HL-60 (cell line): ENCODE results near the gene MTHFSD.

Source experiments
- DNase-seq, 2 experiments: peaks; one replicate each; pipeline ENCODE4 v3.0.0-alpha.2; 2010 to 2020; ENCODE audit warnings: low read depth in 1 of 2, low spot score in 1 of 2
- H3K27ac ChIP-seq: fragments of 250-450 bp; sonication (Bioruptor Pico); replicated peaks from 2 replicates; pipeline ENCODE4 v1.5.1; 2020; ENCODE audit warnings: mild to moderate bottlenecking, moderate library complexity
- H3K27me3 ChIP-seq: fragments of 250-450 bp; sonication (Bioruptor Pico); 2 replicates; pipeline ENCODE4 v1.5.1; 2021; ENCODE audit warnings: mild to moderate bottlenecking, moderate library complexity; ENCODE audit not compliant: insufficient read depth, poor library complexity, severe bottlenecking
- H3K4me3 ChIP-seq: replicated peaks from 2 replicates; pipeline ENCODE4 v1.5.1; 2011; ENCODE audit warnings: mild to moderate bottlenecking, control low read depth, low read length; ENCODE audit not compliant: insufficient read depth
- GABPA ChIP-seq: IDR thresholded peaks from 2 replicates; pipeline ENCODE4 v1.6.1; 2012; ENCODE audit warnings: low read depth
- POLR2AphosphoS5 ChIP-seq: IDR thresholded peaks from 2 replicates; pipeline ENCODE4 v1.6.1; 2012; ENCODE audit warnings: low read depth
- SPI1 ChIP-seq: IDR thresholded peaks from 2 replicates; pipeline ENCODE4 v1.6.1; 2012; ENCODE audit warnings: low read depth, mild to moderate bottlenecking, borderline replicate concordance
- TF ChIP-seq, protein P1 (sequence below): IDR thresholded peaks from one replicate; pipeline ENCODE4 v1.5.1; 2011; ENCODE audit warnings: low read length, control low read depth, inconsistent platforms; ENCODE audit not compliant: insufficient read depth
- TF ChIP-seq, protein P2 (sequence below): IDR thresholded peaks from 2 replicates; pipeline ENCODE4 v1.6.1; 2012; ENCODE audit warnings: low read depth; ENCODE audit not compliant: insufficient replicate concordance

The MTHFSD gene

DNA sequence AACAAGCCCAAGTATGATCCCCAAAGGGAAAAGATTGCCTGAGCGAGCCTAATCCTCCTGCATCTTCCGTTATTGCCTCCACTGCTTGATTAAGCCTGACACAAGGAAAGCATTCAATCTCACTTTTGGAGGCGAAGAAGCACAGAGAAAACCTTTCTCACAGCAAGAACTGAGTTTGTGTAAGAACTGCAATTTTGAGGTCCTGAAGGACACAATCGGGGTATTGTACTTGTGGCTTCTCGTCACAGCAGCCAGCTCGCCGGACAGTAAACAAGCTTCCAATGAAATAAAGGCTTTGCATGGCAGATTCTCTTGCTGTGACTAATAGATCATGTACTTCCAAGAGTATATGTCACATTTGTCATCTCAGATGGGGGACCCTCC is 63.4 kb downstream of the MTHFSD start:
- Histone ChIP-seq H3K4me3 (no peak overlapping the region), H3K27ac (no peak overlapping the region), H3K27me3 (no peaks in the 10 kb centered on the region)
- TF ChIP-seq, protein P1, sequence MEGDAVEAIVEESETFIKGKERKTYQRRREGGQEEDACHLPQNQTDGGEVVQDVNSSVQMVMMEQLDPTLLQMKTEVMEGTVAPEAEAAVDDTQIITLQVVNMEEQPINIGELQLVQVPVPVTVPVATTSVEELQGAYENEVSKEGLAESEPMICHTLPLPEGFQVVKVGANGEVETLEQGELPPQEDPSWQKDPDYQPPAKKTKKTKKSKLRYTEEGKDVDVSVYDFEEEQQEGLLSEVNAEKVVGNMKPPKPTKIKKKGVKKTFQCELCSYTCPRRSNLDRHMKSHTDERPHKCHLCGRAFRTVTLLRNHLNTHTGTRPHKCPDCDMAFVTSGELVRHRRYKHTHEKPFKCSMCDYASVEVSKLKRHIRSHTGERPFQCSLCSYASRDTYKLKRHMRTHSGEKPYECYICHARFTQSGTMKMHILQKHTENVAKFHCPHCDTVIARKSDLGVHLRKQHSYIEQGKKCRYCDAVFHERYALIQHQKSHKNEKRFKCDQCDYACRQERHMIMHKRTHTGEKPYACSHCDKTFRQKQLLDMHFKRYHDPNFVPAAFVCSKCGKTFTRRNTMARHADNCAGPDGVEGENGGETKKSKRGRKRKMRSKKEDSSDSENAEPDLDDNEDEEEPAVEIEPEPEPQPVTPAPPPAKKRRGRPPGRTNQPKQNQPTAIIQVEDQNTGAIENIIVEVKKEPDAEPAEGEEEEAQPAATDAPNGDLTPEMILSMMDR, result no peak
- TF ChIP-seq POLR2AphosphoS5 (no peak), SPI1 (no peak), GABPA (no peak)
- TF ChIP-seq, protein P2, sequence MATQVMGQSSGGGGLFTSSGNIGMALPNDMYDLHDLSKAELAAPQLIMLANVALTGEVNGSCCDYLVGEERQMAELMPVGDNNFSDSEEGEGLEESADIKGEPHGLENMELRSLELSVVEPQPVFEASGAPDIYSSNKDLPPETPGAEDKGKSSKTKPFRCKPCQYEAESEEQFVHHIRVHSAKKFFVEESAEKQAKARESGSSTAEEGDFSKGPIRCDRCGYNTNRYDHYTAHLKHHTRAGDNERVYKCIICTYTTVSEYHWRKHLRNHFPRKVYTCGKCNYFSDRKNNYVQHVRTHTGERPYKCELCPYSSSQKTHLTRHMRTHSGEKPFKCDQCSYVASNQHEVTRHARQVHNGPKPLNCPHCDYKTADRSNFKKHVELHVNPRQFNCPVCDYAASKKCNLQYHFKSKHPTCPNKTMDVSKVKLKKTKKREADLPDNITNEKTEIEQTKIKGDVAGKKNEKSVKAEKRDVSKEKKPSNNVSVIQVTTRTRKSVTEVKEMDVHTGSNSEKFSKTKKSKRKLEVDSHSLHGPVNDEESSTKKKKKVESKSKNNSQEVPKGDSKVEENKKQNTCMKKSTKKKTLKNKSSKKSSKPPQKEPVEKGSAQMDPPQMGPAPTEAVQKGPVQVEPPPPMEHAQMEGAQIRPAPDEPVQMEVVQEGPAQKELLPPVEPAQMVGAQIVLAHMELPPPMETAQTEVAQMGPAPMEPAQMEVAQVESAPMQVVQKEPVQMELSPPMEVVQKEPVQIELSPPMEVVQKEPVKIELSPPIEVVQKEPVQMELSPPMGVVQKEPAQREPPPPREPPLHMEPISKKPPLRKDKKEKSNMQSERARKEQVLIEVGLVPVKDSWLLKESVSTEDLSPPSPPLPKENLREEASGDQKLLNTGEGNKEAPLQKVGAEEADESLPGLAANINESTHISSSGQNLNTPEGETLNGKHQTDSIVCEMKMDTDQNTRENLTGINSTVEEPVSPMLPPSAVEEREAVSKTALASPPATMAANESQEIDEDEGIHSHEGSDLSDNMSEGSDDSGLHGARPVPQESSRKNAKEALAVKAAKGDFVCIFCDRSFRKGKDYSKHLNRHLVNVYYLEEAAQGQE, result no peak
- no peak for DNase-seq

DNA sequence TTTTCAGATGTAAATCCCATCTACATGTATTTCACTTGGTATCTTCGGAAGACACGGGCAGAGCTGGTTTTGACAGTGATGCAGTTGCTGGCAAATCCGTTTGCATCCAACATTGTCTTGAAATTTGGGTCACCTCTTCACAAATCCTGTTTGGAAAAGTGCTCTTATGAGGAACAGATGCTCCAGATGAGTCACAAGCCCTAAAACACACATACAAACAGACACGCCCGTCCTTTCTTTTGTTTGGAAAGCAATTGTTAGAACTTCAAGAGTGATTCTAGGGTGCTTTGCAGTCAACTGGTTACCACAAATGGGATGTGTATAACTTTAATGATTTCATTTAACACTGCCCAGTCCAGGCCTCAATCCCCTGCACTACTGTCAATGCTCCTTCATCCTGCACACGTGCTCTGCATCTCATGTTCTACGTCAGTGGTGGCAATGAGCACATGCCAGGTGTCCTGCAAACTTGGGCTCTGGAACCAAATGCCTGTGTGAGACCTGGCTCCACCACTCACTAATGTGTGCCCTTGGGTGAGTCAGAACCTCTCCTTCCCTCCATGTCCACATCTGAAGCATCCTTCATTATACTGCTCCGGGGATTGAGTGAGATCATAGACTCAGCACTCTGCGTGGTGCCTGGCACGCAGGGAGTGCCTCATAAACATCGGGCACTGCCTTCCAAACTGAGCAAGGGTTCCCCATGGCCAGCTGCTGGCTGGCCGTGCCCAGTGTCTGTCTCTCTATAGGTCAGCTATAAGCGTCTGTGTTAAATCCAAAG is 64.0 kb downstream of the MTHFSD start:
- no peak for TF ChIP-seq GABPA
- TF ChIP-seq, protein P1, result no peak
- TF ChIP-seq, protein P2, result no peak
- TF ChIP-seq SPI1, result no peak
- TF ChIP-seq POLR2AphosphoS5, result no peak
- H3K27me3 ChIP-seq, result no peaks in the 10 kb centered on the region
- no peak overlapping the region for H3K27ac ChIP-seq
- H3K4me3 ChIP-seq, result no peak overlapping the region
- no peak for DNase-seq

GRCh38 chr16:86485746-86486145 is 69.3 kb downstream of the MTHFSD start:
- no peak for TF ChIP-seq SPI1
- TF ChIP-seq, protein P1, result no peak
- H3K27me3 ChIP-seq, result no peaks in the 10 kb centered on the region
- DNase-seq, result no peak
- H3K4me3 ChIP-seq, result no peak overlapping the region
- H3K27ac ChIP-seq, result no peak overlapping the region

GRCh38 chr16:86484240-86484639 is 70.8 kb downstream of the MTHFSD start:
- H3K4me3 ChIP-seq, result no peak overlapping the region
- H3K27ac ChIP-seq, result no peak overlapping the region
- no peak for DNase-seq
- TF ChIP-seq, protein P2, result no peak
- TF ChIP-seq GABPA (no peak), POLR2AphosphoS5 (no peak), SPI1 (no peak)
- TF ChIP-seq, protein P1, result no peak
- no peaks in the 10 kb centered on the region for H3K27me3 ChIP-seq
